Cardiac muscle cell (in vitro differentiated cells and primary cell): ENCODE data around the gene DYSF. TPM values are rescaled to one million over a fixed set of nuclear protein-coding genes. Genes with fewer than 3 reads are reported as not detected.

Experiments
- DNase-seq, 2 donors: peaks; one replicate each; pipeline versions ENCODE4 v3.0.0 to v3.0.0-alpha.2; 2010 to 2017; ENCODE audit warnings: low read depth in 1 of 2, low spot score in 1 of 2
- H3K27ac ChIP-seq: fragments of 200-600 bp; sonication (generic); 2 replicates; pipeline ENCODE4 v1.5.1; 2016
- H3K27me3 ChIP-seq: fragments of 200-600 bp; sonication (generic); 2 replicates; pipeline ENCODE4 v1.6.0; 2016; ENCODE audit warnings: control low read depth
- H3K36me3 ChIP-seq: fragments of 200-600 bp; sonication (generic); 2 replicates; pipeline ENCODE4 v1.5.1; 2016; ENCODE audit warnings: control low read depth
- H3K4me1 ChIP-seq: fragments of 200-600 bp; sonication (generic); 2 replicates; pipeline ENCODE4 v1.8.1; 2017; ENCODE audit warnings: low read depth, mild to moderate bottlenecking, mixed run types
- H3K4me3 ChIP-seq: fragments of 200-600 bp; sonication (generic); 2 replicates; pipeline ENCODE4 v1.5.1; 2016; ENCODE audit warnings: mild to moderate bottlenecking
- H3K9me3 ChIP-seq: fragments of 200-600 bp; sonication (generic); 2 replicates; pipeline ENCODE4 v1.5.1; 2017; ENCODE audit warnings: low read depth, mild to moderate bottlenecking, control low read depth
- polyA plus RNA-seq: library from polyadenylated mRNA; unstranded; fragments of >200 nt; fragmentation: Nextera tagmentation; extraction: Ambion mirVana; gene quantifications from 2 replicates; pipeline ENCODE4 v1.2.1, GENCODE V29; 2016
- total RNA-seq: library from RNA; depleted of rRNA; stranded (reverse); fragments of >200 nt; gene quantifications from 2 replicates; pipeline ENCODE4 v1.2.3, GENCODE V29; 2016
- TF ChIP-seq, protein P1 (sequence below): IDR thresholded peaks from 2 replicates; pipeline ENCODE4 v1.5.1; 2012; ENCODE audit warnings: low read depth, mild to moderate bottlenecking, low read length

Gene DYSF
- total and polyA plus RNA-seq, 2 experiments from 2014 or later = 34.6 to 57.4 TPM

DNA sequence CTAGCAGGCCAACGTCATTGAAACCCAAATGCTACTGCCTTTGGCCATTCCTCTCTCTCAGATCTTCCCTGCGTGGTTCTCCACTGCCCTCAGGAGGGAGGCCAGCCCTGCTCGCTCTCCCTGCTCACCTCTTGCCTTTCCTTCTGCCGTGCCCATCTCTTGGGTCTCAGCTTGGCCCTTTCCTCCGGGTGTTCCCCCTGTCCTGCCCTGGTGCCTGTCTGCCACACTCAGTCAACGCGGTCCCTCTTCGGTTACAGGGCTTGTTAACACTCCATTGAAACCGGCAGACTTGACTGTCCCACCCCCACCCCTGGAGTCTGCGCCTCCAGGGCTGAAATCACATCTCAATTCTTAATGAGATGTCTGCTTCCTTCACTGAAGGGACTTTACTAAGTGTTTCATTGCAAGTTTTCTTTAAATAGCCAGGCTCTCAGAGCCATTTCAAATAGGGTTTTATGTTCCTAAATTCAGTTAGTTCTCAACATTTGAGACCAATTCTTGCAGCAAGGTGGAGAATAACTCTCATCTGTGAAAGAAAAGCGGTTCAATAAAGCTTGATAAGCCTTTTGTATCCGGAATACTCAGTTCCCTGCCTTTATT is 237.6 kb downstream of the DYSF start:
- Histone ChIP-seq H3K4me1 (peaks cover 18% of the 10 kb centered on the region), H3K27ac (peak overlapping the region; percentile 63), H3K9me3 (no peaks in the 10 kb centered on the region), H3K36me3 (no peaks in the 10 kb centered on the region), H3K4me3 (no peak overlapping the region), H3K27me3 (no peaks in the 10 kb centered on the region)
- TF ChIP-seq, protein P1, sequence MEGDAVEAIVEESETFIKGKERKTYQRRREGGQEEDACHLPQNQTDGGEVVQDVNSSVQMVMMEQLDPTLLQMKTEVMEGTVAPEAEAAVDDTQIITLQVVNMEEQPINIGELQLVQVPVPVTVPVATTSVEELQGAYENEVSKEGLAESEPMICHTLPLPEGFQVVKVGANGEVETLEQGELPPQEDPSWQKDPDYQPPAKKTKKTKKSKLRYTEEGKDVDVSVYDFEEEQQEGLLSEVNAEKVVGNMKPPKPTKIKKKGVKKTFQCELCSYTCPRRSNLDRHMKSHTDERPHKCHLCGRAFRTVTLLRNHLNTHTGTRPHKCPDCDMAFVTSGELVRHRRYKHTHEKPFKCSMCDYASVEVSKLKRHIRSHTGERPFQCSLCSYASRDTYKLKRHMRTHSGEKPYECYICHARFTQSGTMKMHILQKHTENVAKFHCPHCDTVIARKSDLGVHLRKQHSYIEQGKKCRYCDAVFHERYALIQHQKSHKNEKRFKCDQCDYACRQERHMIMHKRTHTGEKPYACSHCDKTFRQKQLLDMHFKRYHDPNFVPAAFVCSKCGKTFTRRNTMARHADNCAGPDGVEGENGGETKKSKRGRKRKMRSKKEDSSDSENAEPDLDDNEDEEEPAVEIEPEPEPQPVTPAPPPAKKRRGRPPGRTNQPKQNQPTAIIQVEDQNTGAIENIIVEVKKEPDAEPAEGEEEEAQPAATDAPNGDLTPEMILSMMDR = no peak
- DNase-seq = peak in 1 of 2 donors; percentile 53

DNA sequence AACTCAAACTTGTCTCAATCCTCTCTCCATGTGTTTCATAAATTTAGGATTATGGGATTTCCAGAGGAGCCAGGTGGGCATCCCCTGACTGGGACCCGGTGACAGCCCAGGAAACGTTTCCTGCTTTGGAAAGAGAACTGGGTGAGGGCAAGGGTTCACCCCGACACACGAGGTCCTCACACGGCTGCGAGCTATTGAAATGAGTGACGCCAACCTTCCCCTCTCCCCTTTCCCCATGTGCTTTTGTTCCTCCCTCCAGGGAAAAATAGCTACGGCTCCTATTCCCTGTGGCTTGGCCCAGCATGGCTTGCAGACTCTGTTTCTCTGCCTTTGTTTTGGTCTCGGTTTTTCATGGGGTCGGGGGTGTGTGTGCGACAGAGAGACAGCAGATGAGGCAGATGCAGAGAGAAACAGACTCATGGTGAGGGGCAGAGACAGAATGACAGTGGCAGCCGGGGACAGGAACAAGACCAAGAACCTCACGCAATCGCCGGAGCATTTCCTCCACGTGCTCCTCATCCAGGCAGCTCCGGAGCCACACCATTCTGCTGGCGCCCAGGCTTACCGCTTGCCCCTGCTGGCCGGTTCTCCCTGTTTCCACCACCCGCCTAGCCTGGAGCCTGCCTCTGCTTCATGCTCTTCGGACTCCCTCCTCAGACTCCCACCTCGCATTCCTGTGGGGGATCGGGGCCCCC is 238.5 kb downstream of the DYSF start:
- Histone ChIP-seq H3K9me3 (no peaks in the 10 kb centered on the region), H3K4me3 (no peak overlapping the region), H3K36me3 (no peaks in the 10 kb centered on the region), H3K27ac (peak overlapping the region; percentile 63), H3K27me3 (no peaks in the 10 kb centered on the region), H3K4me1 (peaks cover 18% of the 10 kb centered on the region)
- TF ChIP-seq, protein P1 = no peak
- DNase-seq = peak in 1 of 2 donors; percentile 22

DNA sequence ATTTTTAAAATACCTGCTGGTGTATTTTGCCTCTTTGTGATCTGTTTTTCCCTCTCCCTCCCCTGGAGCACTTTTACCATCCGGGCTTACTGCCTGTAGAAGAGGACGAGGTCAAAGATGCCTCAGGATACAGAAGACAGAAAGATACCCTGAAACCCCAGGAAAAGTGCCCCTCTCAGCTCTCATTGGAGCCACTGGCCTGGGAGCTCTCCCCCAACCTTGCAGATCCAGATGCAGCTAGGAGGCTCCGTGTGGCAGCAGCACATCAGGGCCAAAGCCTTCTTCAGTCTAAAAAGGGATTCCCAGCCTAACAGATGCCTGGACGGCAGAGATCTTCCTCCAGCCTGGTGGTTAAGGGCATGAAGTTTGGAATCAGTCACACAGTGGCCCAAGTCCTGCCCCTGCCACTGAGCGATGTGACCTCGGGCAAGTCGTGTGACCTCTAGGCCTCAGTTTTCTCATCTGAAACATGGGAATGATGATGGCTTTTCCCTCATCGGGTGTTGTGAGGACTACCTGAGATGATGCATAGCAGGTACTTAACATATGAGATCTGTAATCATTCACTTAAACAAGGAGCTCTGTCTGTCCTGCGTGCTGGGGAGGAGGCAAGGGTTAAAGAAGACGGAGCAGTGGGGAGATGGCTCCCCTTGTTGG is 239.4 kb downstream of the DYSF start:
- no peaks in the 10 kb centered on the region for H3K36me3 ChIP-seq
- H3K27ac ChIP-seq = no peak overlapping the region
- DNase-seq = no peak
- H3K9me3 ChIP-seq = no peaks in the 10 kb centered on the region
- TF ChIP-seq, protein P1 = no peak
- no peaks in the 10 kb centered on the region for H3K27me3 ChIP-seq
- no peak overlapping the region for H3K4me3 ChIP-seq
- H3K4me1 ChIP-seq = peaks cover 18% of the 10 kb centered on the region

DNA sequence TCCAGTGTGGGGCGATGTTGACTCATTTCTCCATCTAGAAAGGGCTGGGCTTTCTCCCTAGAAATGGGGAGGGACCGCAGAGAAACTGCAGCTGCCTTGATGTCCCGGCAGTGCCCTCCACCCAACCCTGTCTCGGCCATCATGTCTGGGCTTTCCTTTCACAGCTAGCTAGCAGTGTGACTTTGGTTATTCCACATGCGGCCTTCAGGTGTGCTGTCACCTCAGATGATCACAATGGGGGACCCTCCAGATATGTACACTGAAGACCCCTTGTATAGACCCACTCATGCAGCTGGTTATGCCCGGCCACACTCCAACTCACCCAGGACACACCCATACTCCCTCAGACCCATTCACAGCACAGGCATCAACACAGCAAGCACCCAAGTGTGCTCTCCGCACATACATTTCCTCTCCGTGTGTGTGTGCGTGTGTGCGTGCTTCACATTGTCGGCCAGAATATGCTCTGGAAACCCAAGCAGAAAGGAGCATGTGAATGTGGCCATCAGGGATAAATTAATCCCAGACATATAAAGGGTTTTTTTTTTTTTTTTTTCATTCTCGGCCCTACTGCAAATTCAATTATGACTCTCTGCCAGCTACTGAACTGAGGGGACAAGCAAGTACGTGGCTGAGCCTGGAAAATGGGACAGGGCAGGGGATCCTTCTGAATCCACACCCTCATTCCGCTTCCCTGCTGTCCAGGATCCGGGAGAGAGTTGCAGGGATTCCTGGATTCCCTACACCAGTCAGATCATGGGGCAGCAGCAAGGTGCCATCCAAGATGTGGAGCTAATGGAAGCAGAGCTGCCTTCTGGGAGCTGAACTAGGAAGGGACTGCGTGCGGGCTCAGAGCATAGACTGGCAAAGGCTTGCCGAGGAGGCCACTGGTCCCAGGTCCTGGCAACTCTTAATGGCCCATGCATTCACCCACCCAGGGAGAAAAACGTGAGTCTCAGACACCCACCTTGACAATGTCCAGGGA is 240.2 kb downstream of the DYSF start:
- Histone ChIP-seq H3K4me3 (no peak overlapping the region), H3K27me3 (no peaks in the 10 kb centered on the region), H3K9me3 (no peaks in the 10 kb centered on the region), H3K4me1 (peaks cover 18% of the 10 kb centered on the region), H3K36me3 (no peaks in the 10 kb centered on the region), H3K27ac (no peak overlapping the region)
- TF ChIP-seq, protein P1 = no peak
- no peak for DNase-seq
